Hematopoietic multipotent progenitor cell (in vitro differentiated cells): ENCODE measurements around the gene EPHA6. TPM values are rescaled to one million over a fixed set of nuclear protein-coding genes. Genes with fewer than 3 reads are reported as not detected.

ENCODE experiments used
- DNase-seq, 3 donors: peaks; one replicate each; pipeline ENCODE4 v3.0.0-alpha.2; 2011 to 2015; ENCODE audit warnings: low read depth in 2 of 3, low spot score in 2 of 3
- total RNA-seq: library from RNA; depleted of rRNA; stranded (reverse); fragments of >200 nt; gene quantifications from one replicate; pipeline ENCODE4 v1.2.3, GENCODE V29; 2012

EPHA6 gene
- total RNA-seq, 1 donor, result not detected

DNA sequence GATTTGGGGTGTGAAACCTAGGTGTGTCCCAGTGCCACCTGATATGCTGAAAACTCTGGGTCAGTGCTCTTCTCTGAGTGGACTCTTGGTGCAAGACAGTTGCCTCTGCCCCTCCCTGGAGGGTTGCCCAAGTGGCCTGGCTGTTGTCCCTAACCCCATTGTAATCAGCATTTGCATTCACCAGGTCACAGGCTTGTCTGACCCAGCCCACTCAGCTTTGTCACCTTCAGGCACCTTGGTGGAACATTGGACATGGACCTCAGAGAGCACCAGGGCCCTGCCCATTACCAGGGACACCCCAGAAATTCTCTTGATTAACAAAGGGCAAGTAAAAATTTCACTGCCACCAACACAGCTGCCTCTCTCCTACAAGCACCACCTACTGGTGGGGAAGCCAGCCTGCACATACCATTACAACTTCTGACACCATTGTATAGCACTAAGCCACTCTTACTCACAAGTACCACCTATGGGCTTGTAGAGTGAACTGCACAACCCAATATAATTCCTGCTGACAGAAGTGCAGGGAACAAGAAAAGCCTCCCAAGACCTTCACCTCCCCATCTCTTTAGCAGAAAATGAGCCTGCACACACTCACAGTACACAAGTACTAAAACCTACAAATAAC lies 324.6 kb downstream of the EPHA6 start:
- no peak for DNase-seq

DNA sequence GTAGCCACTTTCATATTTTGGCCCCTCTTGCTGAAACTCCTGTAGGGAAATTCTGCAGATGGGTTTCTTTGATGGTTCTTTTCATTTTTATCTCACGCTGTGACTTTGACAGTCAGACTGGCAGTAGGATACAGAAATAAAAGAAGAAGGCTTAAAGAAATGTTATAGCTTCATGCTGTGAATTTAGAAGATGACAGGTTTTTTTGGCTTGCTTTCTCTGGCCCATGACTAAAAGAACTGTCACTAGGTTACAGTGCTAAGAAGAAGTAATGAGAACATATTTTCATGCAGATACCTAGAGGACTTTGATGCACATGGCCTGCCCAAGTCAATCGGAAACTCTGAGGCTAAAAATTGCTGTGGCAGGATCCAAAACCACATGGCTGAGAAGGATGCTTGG lies 334.5 kb downstream of the EPHA6 start:
- DNase-seq, result no peak

DNA sequence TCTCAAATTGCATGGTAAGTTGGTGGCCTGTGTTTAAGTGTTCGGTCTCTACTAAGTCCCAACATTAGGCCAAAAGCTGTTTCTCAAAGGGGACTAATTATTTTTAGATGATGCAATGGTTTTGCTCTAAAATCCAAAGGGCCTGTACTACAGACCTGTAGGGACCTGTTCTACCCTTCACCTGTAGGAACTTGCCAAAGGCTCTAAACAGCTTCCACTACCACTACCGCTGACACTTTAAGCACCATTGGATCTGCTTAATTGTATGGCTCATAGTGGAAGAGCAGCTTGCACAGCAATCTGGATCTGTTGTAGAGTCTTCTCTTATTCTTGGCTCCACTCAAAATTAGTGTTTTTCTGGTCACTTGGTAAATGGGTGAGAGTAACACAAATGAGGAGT lies 346.8 kb downstream of the EPHA6 start:
- DNase-seq, result no peak

GRCh38 chr3:97177242-97177641 lies 362.8 kb downstream of the EPHA6 start:
- no peak for DNase-seq

DNA sequence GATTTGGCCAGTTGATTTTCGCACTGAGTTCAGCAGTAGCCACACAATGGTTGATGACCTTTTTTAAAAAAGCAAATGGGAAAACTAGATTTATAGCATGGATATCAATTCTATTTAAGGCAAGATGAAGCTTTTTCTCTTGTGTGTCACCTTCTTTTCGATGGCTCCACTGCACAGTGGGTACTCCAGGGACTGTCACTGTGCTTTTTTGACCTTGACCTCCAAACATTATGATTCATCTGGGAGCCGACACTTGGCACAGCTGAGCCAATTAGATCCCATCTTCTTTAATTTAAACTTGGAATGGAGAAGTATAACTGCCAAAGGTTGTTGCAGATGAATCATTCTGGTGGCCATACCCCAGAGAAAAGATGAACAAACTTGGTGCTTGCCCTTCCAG lies 367.3 kb downstream of the EPHA6 start:
- DNase-seq, result no peak

DNA sequence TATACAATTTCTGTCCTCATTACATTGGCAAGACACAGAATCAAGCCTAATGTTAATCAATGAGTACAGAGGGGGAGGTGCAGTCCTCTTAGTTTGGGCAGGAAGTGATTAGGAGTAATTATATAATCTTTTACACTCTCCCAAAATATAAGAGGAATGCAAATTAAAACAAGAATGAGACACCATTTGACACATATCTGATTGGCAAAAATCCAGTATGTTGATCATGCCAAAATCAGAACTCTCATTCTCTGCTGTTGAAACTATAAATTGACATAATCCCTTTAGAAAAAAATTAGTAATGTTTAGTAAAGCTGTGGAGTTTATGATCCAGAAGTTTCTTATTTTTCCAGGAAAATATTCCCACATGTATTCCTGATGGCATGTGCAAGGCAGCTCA lies 373.4 kb downstream of the EPHA6 start:
- DNase-seq, result no peak

GRCh38 chr3:97189835-97190234 lies 375.4 kb downstream of the EPHA6 start:
- no peak for DNase-seq

DNA sequence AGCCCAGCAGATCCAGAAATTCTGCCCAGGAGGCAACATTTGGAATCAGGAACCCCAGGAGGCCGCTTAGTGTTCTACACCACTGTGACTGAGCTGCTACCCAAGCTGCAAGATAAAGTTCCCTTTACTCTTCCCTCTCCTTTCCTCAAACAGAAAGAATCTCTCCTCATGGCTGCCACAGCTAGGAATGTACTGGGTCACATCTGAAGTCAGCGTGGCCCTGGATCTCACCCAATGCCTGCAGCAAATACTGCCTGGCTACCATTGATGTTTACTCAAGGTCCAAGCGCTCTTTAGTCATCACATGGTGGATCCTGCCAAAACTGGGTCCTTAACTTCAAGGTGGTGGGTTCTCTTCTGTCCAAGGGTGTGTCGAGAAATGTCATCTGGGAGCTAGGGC lies 382.7 kb downstream of the EPHA6 start:
- no peak for DNase-seq

GRCh38 chr3:97197830-97198229 lies 383.4 kb downstream of the EPHA6 start:
- DNase-seq, result no peak

- DNase-seq, result no peak
Observed at GRCh38 chr3:97200387-97200786, 386.0 kb downstream of the EPHA6 start.

DNA sequence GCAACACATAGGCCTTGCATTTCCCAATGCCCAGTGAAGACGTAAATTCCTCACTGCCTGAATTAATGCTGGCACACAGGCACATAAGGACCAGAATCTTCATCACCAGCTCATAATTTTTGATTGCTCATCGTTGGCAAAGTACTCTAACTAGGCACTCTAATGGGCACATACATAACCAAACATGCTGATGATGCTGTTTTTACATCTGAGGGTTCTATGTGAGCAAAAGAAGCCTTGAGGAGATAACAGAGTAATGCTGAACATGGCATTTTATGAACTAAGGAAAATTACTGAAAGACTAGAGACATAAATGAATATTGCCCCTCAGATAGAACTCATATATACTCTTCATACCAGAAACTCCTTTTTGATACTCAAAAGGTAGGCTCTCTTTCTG lies 387.4 kb downstream of the EPHA6 start:
- no peak for DNase-seq

GRCh38 chr3:97228966-97229365 lies 414.6 kb downstream of the EPHA6 start:
- no peak for DNase-seq

DNA sequence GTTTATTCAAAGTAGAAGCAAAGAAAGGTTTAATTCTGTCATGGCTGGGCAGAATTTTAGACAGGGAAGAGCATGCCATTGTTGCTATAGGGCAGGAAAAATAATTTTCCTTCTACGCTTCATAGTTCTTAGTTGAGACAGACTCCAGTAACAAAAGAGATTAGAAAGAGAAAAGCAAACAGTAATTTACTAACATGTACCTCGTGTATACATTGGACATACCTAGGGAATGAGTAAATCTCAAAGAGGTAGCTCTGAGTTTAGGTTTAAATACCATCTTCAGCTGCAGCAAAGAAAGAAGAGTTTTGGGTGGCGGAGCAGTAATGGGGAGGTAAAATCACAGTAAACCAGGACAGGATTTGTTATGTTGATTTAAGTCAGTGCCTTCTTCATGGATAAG lies 416.1 kb downstream of the EPHA6 start:
- no peak for DNase-seq

DNA sequence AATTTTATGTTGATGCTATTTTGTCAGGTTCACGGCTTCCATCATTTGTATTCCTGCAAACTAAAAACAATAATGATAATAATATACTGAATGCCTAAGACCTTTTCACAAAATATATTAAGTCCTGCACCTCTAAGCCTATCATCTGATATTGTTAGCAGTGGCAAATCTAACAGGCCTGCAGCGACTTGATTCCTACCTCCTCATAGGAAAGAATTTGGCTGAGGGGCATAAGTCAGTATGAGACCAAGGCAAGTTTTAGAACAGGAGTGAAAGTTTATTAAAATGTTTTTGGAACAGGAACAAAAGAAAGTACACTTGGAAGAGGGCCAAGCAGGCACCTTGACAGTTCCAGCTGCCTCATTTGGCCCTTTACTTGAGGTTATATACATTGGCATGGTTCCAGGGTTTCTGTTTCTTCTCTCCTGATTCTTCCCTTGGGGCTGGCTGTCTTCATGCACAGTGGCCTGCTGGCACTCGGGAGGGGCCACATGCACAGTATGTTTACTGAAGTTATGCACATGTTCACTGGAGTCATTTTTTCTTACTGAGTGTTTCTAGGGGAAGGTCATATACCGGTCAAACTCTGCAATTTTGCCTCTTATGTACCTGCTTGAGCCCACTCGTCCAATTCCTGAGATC lies 418.1 kb downstream of the EPHA6 start:
- no peak for DNase-seq

GRCh38 chr3:97235179-97235578 lies 420.8 kb downstream of the EPHA6 start:
- DNase-seq, result no peak

DNA sequence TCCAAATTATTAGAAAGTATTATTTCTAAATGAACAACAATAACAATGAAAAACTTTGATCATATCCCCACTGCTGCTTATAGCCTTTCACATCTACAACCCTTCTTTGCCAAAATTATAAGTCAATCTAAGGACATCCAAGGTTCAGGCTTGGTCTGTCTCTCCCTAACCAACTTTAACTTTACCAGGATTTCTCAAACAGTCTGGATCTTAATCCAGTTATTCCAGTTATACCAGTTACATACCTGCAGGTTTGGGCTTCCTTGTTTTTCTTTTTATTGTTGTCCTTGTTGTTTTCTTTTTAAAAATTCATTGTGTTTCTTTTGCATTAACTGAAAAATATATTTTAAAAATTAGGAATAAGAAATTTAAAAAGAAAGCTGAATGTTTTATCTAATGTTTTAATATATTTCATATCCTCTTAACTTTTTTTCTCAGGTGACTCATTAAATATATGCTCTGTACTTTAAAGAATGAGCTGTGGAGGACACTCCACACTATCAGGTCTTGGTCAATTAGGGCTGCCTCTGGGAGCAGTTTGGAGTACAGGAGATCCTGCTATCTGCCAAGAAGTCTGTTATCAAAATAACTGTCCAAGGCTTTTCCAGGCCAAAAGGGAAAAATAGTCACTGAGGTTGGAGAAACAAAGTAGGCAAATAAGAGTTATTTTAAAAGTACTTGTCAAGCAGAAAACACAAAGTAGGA lies 421.4 kb downstream of the EPHA6 start:
- DNase-seq, result no peak

GRCh38 chr3:97241417-97241816 lies 427.0 kb downstream of the EPHA6 start:
- DNase-seq, result no peak

GRCh38 chr3:97245201-97245910 lies 431.0 kb downstream of the EPHA6 start:
- DNase-seq, result no peak

DNA sequence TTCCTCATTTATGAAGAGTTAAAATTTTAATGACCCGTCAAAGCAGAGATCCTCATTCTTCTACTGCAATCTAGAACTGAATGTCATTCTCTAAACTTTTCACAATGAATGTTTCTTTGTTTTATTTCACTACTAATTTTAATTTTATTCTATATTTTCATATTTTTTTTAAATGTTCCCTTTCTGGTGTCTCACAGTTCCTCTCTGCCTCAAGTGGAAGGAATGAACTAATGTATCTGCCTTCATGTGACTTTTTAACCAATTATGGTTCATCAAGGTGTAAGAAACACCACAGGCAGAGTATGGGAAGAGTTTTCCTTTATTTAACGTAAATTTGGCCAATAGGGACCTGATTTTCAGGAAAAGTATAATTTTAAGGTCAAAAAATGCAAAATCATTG lies 441.7 kb downstream of the EPHA6 start:
- DNase-seq, result no peak

- DNase-seq, result no peak
Observed at GRCh38 chr3:97257942-97258697, 443.7 kb downstream of the EPHA6 start.

- no peak for DNase-seq
Observed at GRCh38 chr3:97259263-97259662, 444.9 kb downstream of the EPHA6 start.
